Activated T-cell treated with anti-CD3 and anti-CD28 coated beads for 24 hours (primary cell): ENCODE data around the gene DPH1.

Experiments used
- DNase-seq: peaks from one replicate; pipeline ENCODE4 v3.0.0-alpha.2; 2020; ENCODE audit warnings: low read depth

DPH1 gene

GRCh38 chr17:2082003-2082781 is 52.2 kb downstream of the DPH1 start:
- DNase-seq, result no peak

- no peak for DNase-seq
Measured at GRCh38 chr17:2083613-2084035, 53.7 kb downstream of the DPH1 start.

GRCh38 chr17:2084036-2084765 is 54.2 kb downstream of the DPH1 start:
- DNase-seq, result no peak

GRCh38 chr17:2084766-2085647 is 55.1 kb downstream of the DPH1 start:
- DNase-seq, result no peak

- no peak for DNase-seq
Measured at GRCh38 chr17:2085648-2085949, 55.6 kb downstream of the DPH1 start.

GRCh38 chr17:2086306-2086705 is 56.4 kb downstream of the DPH1 start:
- no peak for DNase-seq

GRCh38 chr17:2087597-2088211 is 57.8 kb downstream of the DPH1 start:
- peak; percentile 56 for DNase-seq

- no peak for DNase-seq
Measured at GRCh38 chr17:2089021-2089422, 59.1 kb downstream of the DPH1 start.

- no peak for DNase-seq
Measured at GRCh38 chr17:2090210-2090641, 60.3 kb downstream of the DPH1 start.

GRCh38 chr17:2090804-2091534 is 61.0 kb downstream of the DPH1 start:
- DNase-seq, result no peak

- no peak for DNase-seq
Measured at GRCh38 chr17:2092253-2092652, 62.3 kb downstream of the DPH1 start.

GRCh38 chr17:2093349-2093748 is 63.4 kb downstream of the DPH1 start:
- DNase-seq, result no peak
